Measurements from ENCODE around the gene GDF11.

GDF11 gene

DNA sequence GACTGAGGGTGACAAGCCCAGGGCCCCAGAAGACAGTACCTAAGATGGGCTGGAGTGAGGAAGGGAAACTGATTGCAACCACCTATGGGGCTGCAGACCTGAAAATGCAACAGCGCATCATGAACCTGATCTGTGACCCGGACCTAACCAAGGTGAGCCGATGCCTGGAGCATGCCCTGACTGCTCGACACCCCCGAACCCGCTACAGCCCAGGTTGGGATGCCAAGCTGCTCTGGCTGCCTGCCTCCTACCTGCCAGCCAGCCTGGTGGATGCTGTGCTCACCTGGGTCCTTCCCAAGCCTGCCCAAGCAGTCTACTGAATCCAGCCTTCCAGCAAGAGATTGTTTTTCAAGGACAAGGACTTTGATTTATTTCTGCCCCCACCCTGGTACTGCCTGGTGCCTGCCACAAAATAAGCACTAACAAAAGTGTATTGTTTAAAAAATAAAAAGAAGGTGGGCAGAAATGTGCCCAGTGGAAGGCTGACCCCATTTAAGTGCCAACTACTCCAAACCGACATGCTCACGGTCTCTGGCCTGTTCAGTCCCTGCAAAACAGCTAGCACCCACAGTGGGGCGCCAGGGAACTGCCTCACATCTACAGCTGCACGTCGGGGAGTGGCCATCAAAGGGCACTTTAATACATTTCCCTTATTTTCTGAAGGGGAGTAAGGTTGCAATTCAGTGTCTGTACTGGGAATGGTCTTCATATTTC lies 18.5 kb upstream of the GDF11 start:
- peak; percentile 78 for DNase-seq (ENCODE audit: low spot score)
- TF ChIP-seq, protein P1, sequence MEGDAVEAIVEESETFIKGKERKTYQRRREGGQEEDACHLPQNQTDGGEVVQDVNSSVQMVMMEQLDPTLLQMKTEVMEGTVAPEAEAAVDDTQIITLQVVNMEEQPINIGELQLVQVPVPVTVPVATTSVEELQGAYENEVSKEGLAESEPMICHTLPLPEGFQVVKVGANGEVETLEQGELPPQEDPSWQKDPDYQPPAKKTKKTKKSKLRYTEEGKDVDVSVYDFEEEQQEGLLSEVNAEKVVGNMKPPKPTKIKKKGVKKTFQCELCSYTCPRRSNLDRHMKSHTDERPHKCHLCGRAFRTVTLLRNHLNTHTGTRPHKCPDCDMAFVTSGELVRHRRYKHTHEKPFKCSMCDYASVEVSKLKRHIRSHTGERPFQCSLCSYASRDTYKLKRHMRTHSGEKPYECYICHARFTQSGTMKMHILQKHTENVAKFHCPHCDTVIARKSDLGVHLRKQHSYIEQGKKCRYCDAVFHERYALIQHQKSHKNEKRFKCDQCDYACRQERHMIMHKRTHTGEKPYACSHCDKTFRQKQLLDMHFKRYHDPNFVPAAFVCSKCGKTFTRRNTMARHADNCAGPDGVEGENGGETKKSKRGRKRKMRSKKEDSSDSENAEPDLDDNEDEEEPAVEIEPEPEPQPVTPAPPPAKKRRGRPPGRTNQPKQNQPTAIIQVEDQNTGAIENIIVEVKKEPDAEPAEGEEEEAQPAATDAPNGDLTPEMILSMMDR (IDR thresholded peaks at IDR 0.05; ENCODE audit: borderline replicate concordance, control extremely low read depth, extremely low read depth, insufficient read depth, missing control alignments) = peak; percentile 74
- in situ Hi-C loops (cut with MboI; ENCODE audit: low sequenced_read_pairs, unreplicated experiment) = no loop called here

- no peak for DNase-seq (ENCODE audit: low spot score)
- TF ChIP-seq, protein P1 (IDR thresholded peaks at IDR 0.05; ENCODE audit: borderline replicate concordance, control extremely low read depth, extremely low read depth, insufficient read depth, missing control alignments) = no peak
- in situ Hi-C loops (cut with MboI; ENCODE audit: low sequenced_read_pairs, unreplicated experiment) = no loop called here
Measured at GRCh38 chr12:55724940-55725309, 18.0 kb upstream of the GDF11 start.

DNA sequence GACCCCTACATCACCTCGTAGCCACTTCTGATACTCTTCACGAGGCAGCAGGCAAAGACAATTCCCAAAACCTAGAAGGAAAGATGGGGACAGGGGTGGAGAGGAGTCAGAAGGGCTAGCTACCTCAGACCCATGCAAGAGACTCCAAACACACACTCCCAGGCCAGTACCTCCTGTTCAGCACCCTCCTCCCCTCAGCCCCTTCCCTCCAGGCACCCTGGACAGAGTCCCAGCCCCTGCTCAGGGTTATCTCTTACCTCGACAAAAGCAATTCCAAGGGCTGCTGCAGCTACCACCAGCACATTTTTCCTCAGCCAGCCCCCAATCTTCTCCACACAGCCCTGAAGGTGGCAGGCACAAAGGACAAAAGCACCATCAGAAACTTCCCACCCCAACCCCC lies 17.4 kb upstream of the GDF11 start:
- TF ChIP-seq, protein P1 (IDR thresholded peaks at IDR 0.05; ENCODE audit: borderline replicate concordance, control extremely low read depth, extremely low read depth, insufficient read depth, missing control alignments) = no peak
- no peak for DNase-seq (ENCODE audit: low spot score)
- in situ Hi-C loops (cut with MboI; ENCODE audit: low sequenced_read_pairs, unreplicated experiment) = no loop called here

GRCh38 chr12:55726971-55727370 lies 16.0 kb upstream of the GDF11 start:
- in situ Hi-C loops (cut with MboI; ENCODE audit: low sequenced_read_pairs, unreplicated experiment) = no loop called here
- no peak for DNase-seq (ENCODE audit: low spot score)

GRCh38 chr12:55727643-55728185 lies 15.2 kb upstream of the GDF11 start:
- in situ Hi-C loops (cut with MboI; ENCODE audit: low sequenced_read_pairs, unreplicated experiment) = no loop called here
- no peak for DNase-seq (ENCODE audit: low spot score)
- TF ChIP-seq, protein P1 (IDR thresholded peaks at IDR 0.05; ENCODE audit: borderline replicate concordance, control extremely low read depth, extremely low read depth, insufficient read depth, missing control alignments) = no peak

More at GRCh38 chr12:55726971-55727370, 16.0 kb upstream of the GDF11 start:
- TF ChIP-seq, protein P1 (IDR thresholded peaks at IDR 0.05; ENCODE audit: borderline replicate concordance, control extremely low read depth, extremely low read depth, insufficient read depth, missing control alignments) = no peak

DNA sequence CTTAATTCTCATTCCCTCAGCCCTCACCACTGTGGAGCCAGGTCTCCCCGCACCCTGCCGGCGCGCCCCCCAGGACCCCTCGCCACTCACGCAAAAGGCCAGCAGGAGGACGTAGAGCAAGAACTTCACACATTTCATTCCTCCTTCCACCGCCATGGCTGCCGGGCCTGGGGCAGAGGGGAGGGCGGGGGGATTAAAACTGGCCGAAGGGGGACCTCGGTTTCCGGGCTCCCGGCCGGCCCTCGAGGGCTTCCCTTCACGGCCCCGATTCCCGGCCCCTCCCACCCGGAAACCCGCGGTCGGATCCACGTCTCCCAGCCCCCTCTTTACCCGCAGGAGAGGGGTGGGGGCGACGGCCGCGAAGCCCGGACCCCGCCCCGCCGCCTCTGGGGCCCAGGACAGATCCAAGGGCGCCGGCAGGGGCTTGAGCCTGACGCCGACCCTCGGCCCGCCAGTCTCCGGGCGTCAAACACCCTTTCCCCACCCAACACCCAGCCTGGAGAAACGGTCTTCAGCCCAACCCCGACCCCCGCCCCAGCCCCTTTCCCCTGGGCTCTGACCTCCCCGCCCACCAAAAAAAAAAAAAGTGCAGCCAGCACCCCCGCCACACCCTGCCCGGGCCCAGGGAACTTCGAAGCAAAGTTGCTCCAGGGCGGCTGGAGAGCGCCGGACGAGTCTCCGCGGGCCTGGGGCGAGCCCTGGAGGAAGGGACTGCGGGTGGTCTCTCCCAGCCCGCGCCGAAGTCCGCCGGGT lies 14.6 kb upstream of the GDF11 start:
- in situ Hi-C loops (cut with MboI; ENCODE audit: low sequenced_read_pairs, unreplicated experiment) = no loop called here
- no peak for DNase-seq (ENCODE audit: low spot score)
- TF ChIP-seq, protein P1 (IDR thresholded peaks at IDR 0.05; ENCODE audit: borderline replicate concordance, control extremely low read depth, extremely low read depth, insufficient read depth, missing control alignments) = no peak
